Osteocyte (in vitro differentiated cells): ENCODE results near the gene LRRFIP2. TPM values are rescaled to one million over a fixed set of nuclear protein-coding genes. Genes with fewer than 3 reads are reported as not detected.
A peak's percentile ranks its signal among the peaks of the same experiment; 100 is the strongest.

Experiments
- DNase-seq: peaks from one replicate; pipeline ENCODE4 v3.0.0; 2021; ENCODE audit warnings: mixed read lengths; ENCODE audit not compliant: unreplicated experiment; ENCODE audit errors: extremely low spot score
- H3K27ac Mint-ChIP-seq: one replicate; pipeline ENCODE4 v1.8.0; 2021; ENCODE audit warnings: mild to moderate bottlenecking, mixed read lengths; ENCODE audit not compliant: unreplicated experiment
- H3K27me3 Mint-ChIP-seq: one replicate; pipeline ENCODE4 v1.8.0; 2021; ENCODE audit warnings: mixed read lengths; ENCODE audit not compliant: unreplicated experiment
- H3K36me3 Mint-ChIP-seq: one replicate; pipeline ENCODE4 v1.8.0; 2021; ENCODE audit warnings: mixed read lengths; ENCODE audit not compliant: unreplicated experiment
- H3K4me1 Mint-ChIP-seq: one replicate; pipeline ENCODE4 v1.8.0; 2021; ENCODE audit warnings: mixed read lengths; ENCODE audit not compliant: unreplicated experiment
- H3K4me3 Mint-ChIP-seq: one replicate; pipeline ENCODE4 v1.8.0; 2021; ENCODE audit warnings: mild to moderate bottlenecking, moderate library complexity, mixed read lengths; ENCODE audit not compliant: unreplicated experiment
- H3K9me3 Mint-ChIP-seq: one replicate; pipeline ENCODE4 v1.8.0; 2021; ENCODE audit warnings: mixed read lengths; ENCODE audit not compliant: unreplicated experiment
- total RNA-seq: library from RNA; stranded (reverse); gene quantifications from 2 replicates; pipeline ENCODE4 v1.2.1, GENCODE V29; 2021
- TF ChIP-seq, protein P1 (sequence below): fragments of 200-600 bp; sonication (generic); IDR thresholded peaks from 2 replicates; pipeline ENCODE4 v1.5.0; 2021; ENCODE audit warnings: antibody characterized with exemption, mild to moderate bottlenecking, moderate library complexity

LRRFIP2 gene
- total RNA-seq, 1 donor from 2014 or later, result 43.2 TPM

DNA sequence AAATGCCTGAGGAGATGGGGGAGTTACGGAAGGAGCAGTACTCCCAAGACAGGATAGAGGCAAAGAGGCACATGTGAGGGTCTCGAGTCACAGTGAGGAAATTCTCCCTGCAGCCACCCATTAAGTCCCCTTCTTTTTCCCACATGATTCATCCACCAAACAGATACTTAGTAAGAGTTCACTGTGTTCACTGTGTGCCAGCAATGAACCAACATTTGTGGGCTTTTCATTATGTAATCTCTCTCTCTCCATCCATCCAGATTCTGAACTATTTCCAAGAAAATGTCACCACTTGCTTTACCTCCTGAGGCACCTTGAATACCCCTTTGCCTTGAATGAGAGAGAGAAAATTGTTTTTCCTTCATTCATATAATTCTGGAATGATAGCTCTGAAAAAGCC, 24.6 kb upstream of the LRRFIP2 start:
- no peaks in the 10 kb centered on the region for H3K27me3 Mint-ChIP-seq
- DNase-seq, result no peak

DNA sequence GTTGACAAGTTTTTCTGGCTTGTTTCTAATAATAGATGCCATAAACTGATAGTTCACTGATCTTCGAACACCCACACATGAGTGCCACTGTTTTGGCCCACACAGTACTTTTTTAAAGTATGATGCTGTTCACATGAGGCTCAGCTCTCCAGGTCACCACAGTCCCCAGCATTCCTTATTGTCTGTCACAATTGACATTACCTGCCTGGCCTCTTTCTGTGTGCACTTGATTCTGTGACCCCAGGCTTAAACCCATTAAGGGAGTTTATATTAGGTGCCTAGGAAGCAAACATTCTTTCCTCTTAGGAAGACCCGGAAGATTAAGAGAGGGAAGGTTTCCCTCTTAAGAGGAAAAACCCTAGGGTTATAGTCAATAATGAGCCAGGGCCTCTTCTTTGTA, 24.2 kb upstream of the LRRFIP2 start:
- no peak overlapping the region for H3K4me3 Mint-ChIP-seq
- TF ChIP-seq, protein P1, sequence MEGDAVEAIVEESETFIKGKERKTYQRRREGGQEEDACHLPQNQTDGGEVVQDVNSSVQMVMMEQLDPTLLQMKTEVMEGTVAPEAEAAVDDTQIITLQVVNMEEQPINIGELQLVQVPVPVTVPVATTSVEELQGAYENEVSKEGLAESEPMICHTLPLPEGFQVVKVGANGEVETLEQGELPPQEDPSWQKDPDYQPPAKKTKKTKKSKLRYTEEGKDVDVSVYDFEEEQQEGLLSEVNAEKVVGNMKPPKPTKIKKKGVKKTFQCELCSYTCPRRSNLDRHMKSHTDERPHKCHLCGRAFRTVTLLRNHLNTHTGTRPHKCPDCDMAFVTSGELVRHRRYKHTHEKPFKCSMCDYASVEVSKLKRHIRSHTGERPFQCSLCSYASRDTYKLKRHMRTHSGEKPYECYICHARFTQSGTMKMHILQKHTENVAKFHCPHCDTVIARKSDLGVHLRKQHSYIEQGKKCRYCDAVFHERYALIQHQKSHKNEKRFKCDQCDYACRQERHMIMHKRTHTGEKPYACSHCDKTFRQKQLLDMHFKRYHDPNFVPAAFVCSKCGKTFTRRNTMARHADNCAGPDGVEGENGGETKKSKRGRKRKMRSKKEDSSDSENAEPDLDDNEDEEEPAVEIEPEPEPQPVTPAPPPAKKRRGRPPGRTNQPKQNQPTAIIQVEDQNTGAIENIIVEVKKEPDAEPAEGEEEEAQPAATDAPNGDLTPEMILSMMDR, result no peak
- peaks cover 18% of the 10 kb centered on the region for H3K4me1 Mint-ChIP-seq
- H3K27ac Mint-ChIP-seq, result no peak overlapping the region
- no peaks in the 10 kb centered on the region for H3K36me3 Mint-ChIP-seq
- no peaks in the 10 kb centered on the region for H3K9me3 Mint-ChIP-seq
- no peak for DNase-seq
- no peaks in the 10 kb centered on the region for H3K27me3 Mint-ChIP-seq

More for the DNA sequence above, 24.6 kb upstream of the LRRFIP2 start:
- Mint-ChIP-seq H3K9me3 (no peaks in the 10 kb centered on the region), H3K4me3 (no peak overlapping the region), H3K4me1 (peaks cover 18% of the 10 kb centered on the region), H3K27ac (no peak overlapping the region), H3K36me3 (no peaks in the 10 kb centered on the region)
- TF ChIP-seq, protein P1, result no peak

DNA sequence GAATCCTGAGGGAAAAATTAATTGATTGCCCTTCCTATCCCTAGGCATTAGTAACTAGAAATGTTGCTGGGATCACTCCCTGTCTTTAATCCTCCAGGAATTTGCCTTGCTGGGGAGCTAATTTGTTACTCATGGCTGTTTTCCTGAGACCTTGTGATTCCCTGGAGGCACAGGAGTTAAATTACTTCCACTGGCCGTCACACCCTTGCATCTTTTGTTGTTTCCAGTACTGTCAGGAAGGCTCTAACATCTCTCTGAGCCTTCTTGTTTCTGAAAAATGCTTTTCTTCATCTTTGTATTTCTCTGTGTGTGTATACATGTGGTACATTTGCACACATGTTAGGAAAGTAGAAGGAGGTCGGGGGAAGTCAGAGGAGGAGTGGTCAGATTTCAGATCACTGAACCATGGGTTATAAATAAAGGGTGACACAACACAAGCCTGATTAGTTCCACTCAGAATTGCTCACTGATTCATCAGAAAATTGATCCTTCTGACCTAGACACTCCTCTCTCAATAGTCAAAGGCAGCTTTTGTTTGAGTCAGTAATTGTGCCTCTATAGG, 23.5 kb upstream of the LRRFIP2 start:
- Mint-ChIP-seq H3K4me1 (peaks cover 18% of the 10 kb centered on the region), H3K27me3 (no peaks in the 10 kb centered on the region), H3K27ac (peak overlapping the region; percentile 12), H3K36me3 (no peaks in the 10 kb centered on the region), H3K9me3 (no peaks in the 10 kb centered on the region), H3K4me3 (no peak overlapping the region)
- no peak for DNase-seq
- TF ChIP-seq, protein P1, result no peak

DNA sequence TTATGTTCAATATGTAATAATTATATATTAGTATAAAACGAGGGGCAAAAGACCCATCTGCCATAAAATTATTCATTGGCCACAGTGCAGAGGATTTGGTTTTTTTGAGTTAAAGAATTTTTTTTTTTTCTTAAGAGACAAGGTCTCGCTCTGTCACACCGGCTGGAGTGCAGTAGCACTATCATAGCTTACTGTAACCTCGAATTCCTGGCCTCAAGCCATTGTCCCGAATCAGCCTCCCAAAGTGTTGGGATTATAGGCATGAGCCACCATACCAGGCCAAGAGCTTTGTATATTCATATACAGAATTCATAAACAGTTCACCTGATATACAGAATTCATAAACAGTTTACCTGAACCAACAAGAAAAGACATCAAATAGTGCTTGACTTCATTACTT, 20.2 kb upstream of the LRRFIP2 start:
- H3K27me3 Mint-ChIP-seq, result no peaks in the 10 kb centered on the region

DNA sequence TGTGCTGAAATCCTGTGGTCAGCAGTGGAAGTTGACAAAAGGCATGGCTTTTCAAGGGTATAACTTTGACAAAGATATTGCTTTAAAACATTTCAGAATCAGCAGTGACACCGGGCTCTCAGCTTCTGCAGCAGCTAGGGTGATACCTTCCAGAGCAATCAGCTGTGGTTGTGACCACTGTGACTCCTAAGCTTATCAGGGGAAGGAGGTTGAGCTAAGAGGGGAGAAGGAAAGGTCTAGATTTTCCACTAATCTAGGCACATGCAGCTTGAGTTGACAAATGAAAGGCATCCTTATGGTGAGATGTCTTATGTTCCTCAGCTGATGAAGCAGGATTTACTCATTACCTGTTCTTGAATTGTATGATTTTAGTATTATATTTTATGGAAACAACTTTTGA, 16.3 kb upstream of the LRRFIP2 start:
- Mint-ChIP-seq H3K4me3 (no peak overlapping the region), H3K27me3 (no peaks in the 10 kb centered on the region), H3K27ac (no peak overlapping the region), H3K4me1 (no peaks in the 10 kb centered on the region), H3K36me3 (no peaks in the 10 kb centered on the region), H3K9me3 (no peaks in the 10 kb centered on the region)
- peak; percentile 17 for DNase-seq
- TF ChIP-seq, protein P1, result no peak

More for the DNA sequence above, 20.2 kb upstream of the LRRFIP2 start:
- no peak overlapping the region for H3K27ac Mint-ChIP-seq
- no peaks in the 10 kb centered on the region for H3K9me3 Mint-ChIP-seq
- H3K4me3 Mint-ChIP-seq, result no peak overlapping the region
- TF ChIP-seq, protein P1, result no peak
- peaks cover 18% of the 10 kb centered on the region for H3K4me1 Mint-ChIP-seq
- no peaks in the 10 kb centered on the region for H3K36me3 Mint-ChIP-seq
- DNase-seq, result peak; percentile 32
